SK-N-MC (cell line): ENCODE data around the gene PEX14.

Source experiments
- EZH2 ChIP-seq: fragments of 200-600 bp; sonication (generic); IDR thresholded peaks from one replicate; pipeline ENCODE4 v1.6.1; 2017; ENCODE audit warnings: antibody characterized with exemption
- POLR2AphosphoS5 ChIP-seq: IDR thresholded peaks from 2 replicates; pipeline ENCODE4 v1.6.1; 2012; ENCODE audit warnings: mild to moderate bottlenecking, low read depth, low read length, borderline replicate concordance

GRCh38 chr1:10537082-10537766, 62.5 kb downstream of the PEX14 start:
- TF ChIP-seq POLR2AphosphoS5: no peak
- no peak for TF ChIP-seq EZH2
